Neural cell (in vitro differentiated cells): ENCODE data around the gene BTG1. TPM values are rescaled to one million over a fixed set of nuclear protein-coding genes. Genes with fewer than 3 reads are reported as not detected.

Experiments
- H2AFZ ChIP-seq: fragments of 200-600, 300-800 bp; sonication (generic), shearing (Covaris generic); 2 replicates; pipeline ENCODE4 v1.6.0; 2014; ENCODE audit warnings: low read depth, mild to moderate bottlenecking, antibody characterized with exemption, low read length, moderate library complexity
- H3F3A ChIP-seq: fragments of 200-600 bp; shearing (Covaris generic); 2 replicates; pipeline ENCODE4 v1.6.1; 2016; ENCODE audit warnings: mild to moderate bottlenecking, moderate library complexity, mixed read lengths, antibody characterized with exemption, low read length; ENCODE audit not compliant: insufficient read depth, poor library complexity, severe bottlenecking
- H3K27ac ChIP-seq: fragments of 200-600, 300-800 bp; sonication (generic), shearing (Covaris generic); 2 replicates; pipeline ENCODE4 v1.5.1; 2014; ENCODE audit warnings: mild to moderate bottlenecking, low read length, moderate library complexity
- H3K27me3 ChIP-seq: fragments of 300-800, 200-600 bp; sonication (generic), shearing (Covaris generic); 2 replicates; pipeline ENCODE4 v1.6.0; 2014; ENCODE audit warnings: mild to moderate bottlenecking, low read depth, low read length, moderate library complexity; ENCODE audit not compliant: insufficient read depth
- H3K36me3 ChIP-seq: fragments of 300-800, 200-600 bp; sonication (generic), shearing (Covaris generic); 2 replicates; pipeline ENCODE4 v1.5.1; 2014; ENCODE audit warnings: mild to moderate bottlenecking, antibody characterized with exemption, low read length, moderate library complexity; ENCODE audit not compliant: insufficient read depth
- H3K4me2 ChIP-seq: fragments of 300-800, 200-600 bp; sonication (generic), shearing (Covaris generic); 2 replicates; pipeline ENCODE4 v1.6.0; 2014; ENCODE audit warnings: mild to moderate bottlenecking, low read length
- H3K4me3 ChIP-seq: fragments of 300-800, 200-600 bp; sonication (generic), shearing (Covaris generic); 2 replicates; pipeline ENCODE4 v1.5.1; 2014; ENCODE audit warnings: mild to moderate bottlenecking, low read length, moderate library complexity
- H3K79me2 ChIP-seq: fragments of 200-600 bp; shearing (Covaris generic); replicated peaks from 2 replicates; pipeline ENCODE4 v1.6.0; 2014; ENCODE audit warnings: mild to moderate bottlenecking, low read length, moderate library complexity; ENCODE audit not compliant: insufficient read depth
- H3K9ac ChIP-seq: fragments of 300-800, 200-600 bp; sonication (generic), shearing (Covaris generic); 2 replicates; pipeline ENCODE4 v1.6.1; 2016; ENCODE audit warnings: mild to moderate bottlenecking, low read length, mixed read lengths
- H3K9me2 ChIP-seq: fragments of 200-600 bp; shearing (Covaris generic); 2 replicates; pipeline ENCODE4 v1.6.1; 2016; ENCODE audit warnings: mild to moderate bottlenecking, low read length, mixed read lengths; ENCODE audit not compliant: insufficient read depth
- H3K9me3 ChIP-seq: fragments of 200-600, 300-800 bp; sonication (generic), shearing (Covaris generic); 2 replicates; pipeline ENCODE4 v1.6.1; 2016; ENCODE audit warnings: mild to moderate bottlenecking, mixed run types, low read length, moderate library complexity, mixed read lengths
- H4K20me1 ChIP-seq: fragments of 200-600 bp; shearing (Covaris generic); 2 replicates; pipeline ENCODE4 v1.6.1; 2016; ENCODE audit warnings: mild to moderate bottlenecking, mixed run types; ENCODE audit not compliant: insufficient read depth
- CTCF ChIP-seq: fragments of 450-650 bp; IDR thresholded peaks from 2 replicates; pipeline ENCODE4 v1.5.1; 2014; ENCODE audit warnings: antibody characterized with exemption, mild to moderate bottlenecking, moderate library complexity; ENCODE audit not compliant: poor library complexity, severe bottlenecking
- EP300 ChIP-seq: fragments of 450-650 bp; conservative IDR thresholded peaks from 2 replicates; pipeline ENCODE4 v1.6.1; 2014; ENCODE audit warnings: antibody characterized with exemption, mild to moderate bottlenecking, moderate library complexity; ENCODE audit not compliant: poor library complexity, severe bottlenecking
- EZH2 ChIP-seq: fragments of 200-600, 300-800 bp; shearing (Covaris generic), sonication (generic); IDR thresholded peaks from 2 replicates; pipeline ENCODE4 v1.6.1; 2014; ENCODE audit warnings: antibody characterized with exemption, low read length, borderline replicate concordance, mild to moderate bottlenecking; ENCODE audit not compliant: insufficient read depth, poor library complexity, severe bottlenecking
- MXI1 ChIP-seq: fragments of 450-650 bp; conservative IDR thresholded peaks from 2 replicates; pipeline ENCODE4 v1.6.1; 2014; ENCODE audit warnings: antibody characterized with exemption, mild to moderate bottlenecking; ENCODE audit not compliant: poor library complexity, severe bottlenecking
- POLR2AphosphoS5 ChIP-seq: IDR thresholded peaks from 2 replicates; pipeline ENCODE4 v1.6.1; 2012
- RAD21 ChIP-seq: fragments of 450-650 bp; conservative IDR thresholded peaks from 2 replicates; pipeline ENCODE4 v1.6.1; 2014; ENCODE audit warnings: antibody characterized with exemption, mild to moderate bottlenecking, moderate library complexity
- REST ChIP-seq: IDR thresholded peaks from 2 replicates; pipeline ENCODE4 v1.6.1; 2012; ENCODE audit warnings: borderline replicate concordance
- SMC3 ChIP-seq: fragments of 450-650 bp; conservative IDR thresholded peaks from 2 replicates; pipeline ENCODE4 v1.6.1; 2014; ENCODE audit warnings: antibody characterized with exemption, mild to moderate bottlenecking, moderate library complexity; ENCODE audit not compliant: poor library complexity
- TAF1 ChIP-seq: IDR thresholded peaks from 2 replicates; pipeline ENCODE4 v1.6.1; 2012; ENCODE audit warnings: low read depth
- polyA plus RNA-seq: library from polyadenylated mRNA; depleted of rRNA; stranded (reverse); fragments of >200 nt; gene quantifications from 2 replicates; pipeline ENCODE4 v1.2.3, GENCODE V29; 2014

BTG1 gene
- polyA plus RNA-seq, 1 donor from 2014 or later, result 12.9 TPM

- Histone ChIP-seq H3K9me3 (no peaks in the 10 kb centered on the region), H3F3A (no peaks in the 10 kb centered on the region), H3K9me2 (no peaks in the 10 kb centered on the region), H3K27me3 (no peaks in the 10 kb centered on the region), H3K79me2 (no peaks in the 10 kb centered on the region), H3K27ac (no peak overlapping the region), H2AFZ (no peak overlapping the region), H3K4me3 (no peak overlapping the region), H3K9ac (no peak overlapping the region), H4K20me1 (no peaks in the 10 kb centered on the region), H3K36me3 (no peaks in the 10 kb centered on the region), H3K4me2 (no peak overlapping the region)
- TF ChIP-seq CTCF (no peak), POLR2AphosphoS5 (no peak), REST (no peak), RAD21 (no peak), TAF1 (no peak), EZH2 (no peak), EP300 (no peak), SMC3 (no peak), MXI1 (no peak)
Observed at GRCh38 chr12:92098594-92099380, 46.9 kb downstream of the BTG1 start.

GRCh38 chr12:92096346-92097136 is 49.1 kb downstream of the BTG1 start:
- no peak overlapping the region for H3K4me2 ChIP-seq

More at GRCh38 chr12:92096346-92097136, 49.1 kb downstream of the BTG1 start:
- Histone ChIP-seq H3K36me3 (no peaks in the 10 kb centered on the region), H3K9me3 (no peaks in the 10 kb centered on the region), H3K4me3 (no peak overlapping the region), H3K27ac (no peak overlapping the region), H4K20me1 (no peaks in the 10 kb centered on the region), H2AFZ (no peak overlapping the region), H3K79me2 (no peaks in the 10 kb centered on the region), H3K27me3 (no peaks in the 10 kb centered on the region), H3K9ac (no peak overlapping the region), H3F3A (no peaks in the 10 kb centered on the region), H3K9me2 (no peaks in the 10 kb centered on the region)
- TF ChIP-seq POLR2AphosphoS5 (no peak), MXI1 (no peak), EP300 (no peak), EZH2 (no peak)
